NCI-H2171 treated with DMSO at 0.1 percent for 48 hours (cell line): ENCODE results near the gene KTN1.

Experiments
- DNase-seq: peaks from one replicate; lab custom pipeline; 2025; lab: John Stamatoyannopoulos, UW

KTN1 gene

DNA sequence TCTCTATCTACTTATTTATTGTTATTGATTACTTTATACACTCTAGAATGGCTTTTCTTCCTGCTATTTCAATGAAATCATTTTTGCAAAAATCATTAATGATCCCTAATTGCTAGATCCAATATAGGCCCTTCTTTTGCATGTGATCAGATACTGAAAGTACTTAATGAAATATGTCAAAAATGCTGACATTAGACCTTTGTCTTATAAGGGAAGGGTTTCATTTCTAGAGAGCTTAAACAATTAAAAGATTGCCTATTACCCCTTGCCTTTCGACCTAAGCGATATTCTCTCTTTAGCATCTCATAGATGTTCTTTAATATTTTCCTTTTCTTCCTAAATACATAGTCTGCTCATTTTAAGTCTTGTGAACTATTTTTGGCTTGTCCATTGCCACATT lies 101.1 kb downstream of the KTN1 start:
- no peak for DNase-seq

DNA sequence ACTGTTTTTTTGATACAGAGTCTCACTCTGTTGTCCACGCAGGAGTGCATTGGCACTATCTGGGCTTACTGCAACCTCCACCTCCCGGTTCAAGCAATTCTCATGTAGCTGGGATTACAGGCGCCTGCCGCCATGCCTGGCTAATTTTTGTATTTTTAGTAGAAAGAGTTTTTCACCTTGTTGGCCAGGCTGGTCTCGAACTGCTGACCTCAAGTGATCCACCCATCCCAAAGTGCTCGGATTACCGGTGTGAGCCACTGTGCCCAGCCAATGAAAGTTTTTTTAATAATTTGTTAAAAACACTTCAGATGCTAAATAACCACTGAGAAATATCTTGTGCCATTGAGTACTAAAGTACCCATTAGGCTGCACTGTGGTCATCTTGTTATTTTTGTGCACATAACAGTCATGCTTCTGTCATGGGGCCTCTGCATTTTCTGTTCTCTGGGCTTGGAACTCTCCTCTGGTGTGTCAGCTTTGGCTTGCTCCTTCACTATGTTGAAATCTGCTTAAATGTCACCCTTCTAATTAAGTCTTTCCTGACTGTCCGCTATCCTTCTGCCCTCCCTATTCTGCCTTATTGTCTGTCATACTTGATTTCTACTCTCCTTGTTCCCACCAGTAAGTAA lies 105.1 kb downstream of the KTN1 start:
- no peak for DNase-seq

DNA sequence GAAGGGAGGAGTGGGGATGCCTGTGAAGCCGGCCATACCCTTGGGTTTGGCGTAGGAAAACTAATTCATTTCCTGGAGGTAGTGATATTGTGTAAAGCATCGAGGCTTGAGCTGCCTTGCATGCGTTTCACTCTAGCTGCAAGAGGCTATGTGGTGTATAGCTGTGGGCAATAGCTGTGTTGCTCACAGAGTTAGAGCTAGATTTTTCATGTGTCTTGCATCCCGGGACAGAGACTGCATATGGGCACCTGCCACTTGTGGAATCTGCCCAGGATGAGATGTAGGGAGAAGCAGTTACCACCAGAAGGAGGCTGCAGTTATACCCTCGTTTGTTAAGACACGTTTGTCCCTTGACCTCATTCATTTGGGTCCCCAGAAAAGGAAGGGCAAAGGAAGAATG lies 106.7 kb downstream of the KTN1 start:
- no peak for DNase-seq

DNA sequence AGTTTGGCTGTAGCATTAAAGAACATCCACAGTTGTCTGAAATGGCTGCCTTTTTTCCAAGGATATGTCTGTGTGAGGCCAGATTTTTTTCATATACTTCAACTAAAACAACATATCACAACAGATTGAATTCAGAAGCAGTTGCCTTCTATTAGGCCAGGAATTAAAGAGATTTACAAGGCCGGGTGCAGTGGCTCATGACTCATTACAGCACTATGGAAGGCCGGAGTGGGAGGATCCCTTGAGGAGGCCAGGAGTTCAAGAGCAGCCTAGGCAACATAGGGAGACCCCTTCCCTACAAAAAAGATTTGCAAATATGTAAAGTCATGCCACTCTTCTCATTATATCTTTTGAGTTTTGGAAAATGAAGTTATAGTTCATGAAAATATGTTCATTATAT lies 108.6 kb downstream of the KTN1 start:
- no peak for DNase-seq

DNA sequence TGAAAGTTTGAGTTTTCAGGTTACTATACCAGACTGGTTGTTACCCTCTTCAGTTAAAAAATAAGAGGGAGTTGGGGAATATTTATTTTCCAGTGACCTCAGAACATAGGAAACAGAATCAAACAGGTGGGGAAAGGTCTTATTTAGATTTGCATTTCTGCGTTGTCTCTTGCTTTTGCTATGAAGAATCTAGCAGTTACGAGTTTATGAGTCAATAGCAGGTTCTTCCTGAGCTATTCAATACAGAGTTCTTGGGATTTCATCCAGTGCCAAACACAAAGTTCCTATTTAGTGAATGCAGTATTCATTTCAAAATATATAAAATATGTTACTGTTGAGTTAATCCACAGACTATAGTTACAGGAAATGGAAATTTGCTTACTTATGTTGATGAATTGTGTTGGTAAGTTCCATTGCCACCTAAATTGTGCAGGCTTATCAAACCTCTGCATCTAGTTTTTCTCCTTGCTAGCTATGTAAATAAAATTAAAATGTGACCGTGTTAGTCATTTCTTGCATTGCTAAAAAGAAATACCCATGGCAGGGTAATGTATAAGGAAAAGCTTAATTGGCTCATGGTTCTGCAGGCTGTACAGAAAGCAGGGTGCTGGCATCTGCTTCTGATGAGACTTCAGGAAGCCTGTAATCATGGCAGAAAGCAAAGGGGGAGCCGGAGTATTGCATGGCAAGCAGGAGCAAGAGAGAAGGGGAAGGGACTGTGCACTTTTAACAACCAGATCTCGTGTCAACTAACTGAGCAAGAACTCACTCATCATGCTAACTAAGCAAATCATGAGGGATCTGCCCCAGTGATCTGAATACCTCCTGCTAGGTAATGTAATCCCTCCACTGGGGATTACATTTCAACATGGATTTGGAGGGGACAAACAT lies 110.2 kb downstream of the KTN1 start:
- peak; percentile 78 for DNase-seq

DNA sequence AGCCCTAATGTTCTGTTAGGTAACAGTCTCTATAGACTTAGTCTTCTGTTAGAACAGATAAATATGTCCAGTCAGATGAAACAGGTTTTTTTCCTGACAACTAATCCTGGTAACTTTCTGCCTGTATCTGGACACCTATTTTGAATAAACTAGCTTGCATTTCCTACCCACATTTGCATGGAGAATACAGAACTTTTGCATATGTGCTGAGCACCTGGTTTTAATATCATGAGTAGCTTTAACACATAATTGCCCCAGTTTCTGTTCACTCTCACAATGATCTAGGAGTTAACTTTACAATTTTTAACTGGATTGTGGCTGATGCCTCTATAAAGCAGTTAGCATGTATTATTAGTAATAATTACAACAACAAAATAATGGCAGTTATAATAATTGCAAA lies 111.7 kb downstream of the KTN1 start:
- DNase-seq: no peak

- no peak for DNase-seq
These were observed 113.9 kb downstream of the KTN1 start for GRCh38 chr14:55693904-55694303.

DNA sequence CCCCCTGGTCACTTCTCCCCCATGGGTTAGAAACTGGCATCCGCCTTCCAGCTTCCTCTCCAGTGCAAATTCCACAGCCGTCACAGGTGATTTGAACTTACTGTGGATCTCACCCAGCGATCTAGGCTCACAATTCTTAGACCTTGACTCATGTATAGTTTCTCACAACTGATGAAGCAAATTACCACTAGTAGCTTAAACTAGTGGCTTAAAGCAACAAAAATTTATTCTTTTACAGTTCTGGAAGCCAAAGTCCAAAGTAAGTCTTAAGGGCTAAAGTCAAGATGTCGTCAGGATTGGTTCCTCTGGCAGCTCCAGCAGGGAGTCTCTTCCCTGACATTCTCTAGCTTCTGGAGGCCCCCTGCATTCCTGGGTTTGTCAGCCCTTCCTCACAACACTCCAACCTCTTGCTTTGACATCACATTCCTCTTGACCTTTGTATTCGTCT lies 117.4 kb downstream of the KTN1 start:
- DNase-seq: no peak

DNA sequence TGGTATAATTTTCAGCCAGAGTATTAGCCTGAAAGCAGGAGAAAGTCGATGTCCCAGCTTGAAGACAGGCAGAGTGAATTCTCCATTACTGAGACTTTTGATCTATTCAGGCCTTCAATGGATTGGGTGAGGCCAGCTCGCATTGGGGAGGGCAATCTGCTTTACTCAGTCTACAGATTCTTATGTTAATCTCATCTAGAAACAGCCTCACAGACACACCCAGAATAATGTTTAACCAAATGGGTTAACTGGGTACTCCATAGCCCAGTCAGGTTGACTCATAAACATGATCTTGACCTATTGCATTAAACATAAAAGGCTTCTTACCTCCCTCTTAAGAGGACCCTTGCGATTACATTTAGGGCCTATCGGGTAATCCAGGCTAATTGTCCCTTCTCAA lies 118.0 kb downstream of the KTN1 start:
- no peak for DNase-seq

DNA sequence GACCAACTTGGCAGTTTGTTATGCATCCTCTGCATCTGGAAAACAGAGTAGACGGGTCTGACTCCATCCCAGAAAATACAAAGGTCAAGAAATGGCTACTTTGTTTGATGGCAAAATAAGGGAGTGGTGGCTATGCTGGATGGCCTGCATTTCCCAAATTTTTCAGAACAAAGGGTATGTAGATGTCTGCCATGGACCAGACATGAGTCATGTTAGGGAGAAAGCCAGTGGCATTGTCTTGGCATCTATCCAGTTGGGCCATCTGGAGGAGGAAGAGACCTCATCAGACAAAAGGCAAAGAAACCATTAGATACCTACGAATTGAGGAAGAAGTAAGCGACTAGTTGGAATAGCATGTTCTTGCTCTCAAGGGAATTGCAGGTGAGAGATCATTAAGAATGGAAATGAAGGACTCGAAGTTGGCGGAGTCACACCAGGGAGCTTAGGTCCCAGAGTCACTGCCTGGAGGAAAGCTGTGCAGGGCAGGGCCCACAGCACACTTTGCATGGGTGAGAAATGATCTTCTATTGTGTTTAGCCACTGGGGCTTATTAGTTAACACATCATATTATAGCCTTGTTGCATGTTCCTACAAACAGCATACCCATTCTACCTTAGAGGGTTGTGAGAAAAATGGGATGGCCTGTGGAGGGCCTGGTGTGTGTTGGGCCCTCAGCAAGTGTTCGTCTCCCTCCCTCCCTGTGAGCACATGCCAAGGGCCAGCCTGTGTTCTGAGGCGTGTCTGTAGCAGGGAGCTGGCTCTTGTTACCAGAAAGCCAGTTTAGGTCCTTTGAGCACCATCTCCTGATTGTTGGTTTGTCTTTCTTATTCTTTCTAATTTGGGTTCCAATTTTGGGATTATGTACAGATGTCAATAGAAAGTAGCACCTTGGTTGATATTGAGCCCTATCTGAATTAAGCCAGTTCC lies 119.4 kb downstream of the KTN1 start:
- peak; percentile 49 for DNase-seq

GRCh38 chr14:55701638-55702037 lies 121.6 kb downstream of the KTN1 start:
- DNase-seq: no peak

- DNase-seq: no peak
These were observed 122.5 kb downstream of the KTN1 start for GRCh38 chr14:55702511-55702910.

DNA sequence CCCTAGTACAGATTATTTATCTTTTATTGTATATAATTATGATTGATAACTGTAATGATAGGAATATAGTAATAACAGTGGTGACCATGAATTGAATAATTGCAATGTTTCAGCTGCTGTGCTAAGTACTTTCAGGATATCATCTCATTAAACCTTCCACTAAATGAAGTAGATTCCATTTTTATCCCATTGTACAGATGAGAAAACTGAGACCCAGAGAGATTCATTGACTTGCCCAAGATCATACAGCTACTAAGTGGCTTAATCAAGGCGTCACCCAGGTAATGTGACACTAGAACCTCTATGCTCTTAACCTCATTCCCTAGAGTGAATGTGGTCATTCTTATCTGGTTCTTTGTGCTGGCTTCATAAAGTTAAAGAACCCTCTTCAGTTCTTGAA lies 124.6 kb downstream of the KTN1 start:
- no peak for DNase-seq

- peak; percentile 29 for DNase-seq
These were observed 125.8 kb downstream of the KTN1 start for GRCh38 chr14:55705651-55706364.

DNA sequence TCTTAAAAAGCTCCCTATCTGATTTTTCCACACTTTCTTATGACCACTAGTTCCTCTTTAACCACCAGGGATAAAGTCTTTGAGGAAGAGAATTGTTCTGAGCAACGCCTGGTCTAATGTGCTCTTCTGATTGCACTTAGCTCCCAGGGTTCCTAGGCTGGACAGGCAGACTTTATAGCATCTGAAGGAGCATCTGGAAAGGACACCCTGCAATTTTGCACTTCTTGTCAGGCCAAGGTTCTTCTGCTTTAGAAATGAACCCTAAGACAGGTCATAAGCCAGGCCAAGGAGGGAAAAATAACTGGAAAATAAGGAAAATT lies 126.3 kb downstream of the KTN1 start:
- DNase-seq: no peak

GRCh38 chr14:55706893-55707292 lies 126.9 kb downstream of the KTN1 start:
- no peak for DNase-seq

DNA sequence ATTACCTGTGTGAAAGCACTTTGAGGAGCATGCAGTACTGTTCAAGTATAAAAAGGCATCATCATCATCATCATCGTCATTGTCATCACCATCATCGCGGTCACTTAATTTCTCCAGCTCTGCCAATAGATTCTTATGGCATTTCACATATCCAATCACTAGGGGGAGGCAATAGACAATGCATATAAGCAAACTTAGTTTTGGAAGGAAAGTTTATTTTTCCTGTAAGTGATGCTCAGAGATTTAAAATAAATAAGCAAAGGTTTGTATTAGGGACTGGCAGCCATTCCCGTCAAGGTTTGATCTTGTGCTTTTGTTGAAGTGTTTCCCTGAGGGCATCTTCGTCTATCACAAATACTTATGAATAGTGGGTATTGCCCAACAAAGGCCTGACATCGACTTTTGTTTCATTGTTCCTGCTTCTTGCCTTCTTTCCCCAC lies 127.4 kb downstream of the KTN1 start:
- DNase-seq: peak; percentile 58

- DNase-seq: no peak
These were observed 130.6 kb downstream of the KTN1 start for GRCh38 chr14:55710506-55711041.

DNA sequence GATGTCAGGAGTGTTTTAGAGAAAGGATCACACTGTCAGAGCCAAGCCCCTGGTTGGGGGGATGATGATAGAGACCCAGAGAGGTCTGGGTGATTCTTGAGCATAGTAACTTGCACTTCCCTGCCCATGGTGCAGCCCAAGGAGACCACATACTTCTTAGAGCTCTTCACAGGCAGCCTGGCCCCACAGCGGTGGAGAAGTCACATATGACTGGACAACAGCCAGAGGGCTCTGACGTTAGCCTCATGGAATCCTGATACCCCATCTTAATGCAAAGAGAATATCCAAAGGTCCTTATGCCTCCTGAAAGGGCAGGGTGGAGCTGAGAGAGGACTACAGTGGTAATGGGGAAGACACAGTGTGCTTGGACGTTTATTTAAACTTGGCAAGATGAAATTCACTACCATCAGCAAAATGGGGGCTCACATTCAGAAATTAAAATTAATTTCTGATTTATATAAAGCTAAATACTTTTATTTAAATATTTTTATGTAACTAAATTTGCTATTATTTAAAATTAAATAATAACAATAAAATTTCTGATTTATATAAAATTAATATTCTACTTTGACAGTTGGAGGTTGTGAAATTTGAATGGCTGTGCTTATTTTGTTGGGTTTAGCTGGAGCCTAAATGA lies 131.3 kb downstream of the KTN1 start:
- no peak for DNase-seq

DNA sequence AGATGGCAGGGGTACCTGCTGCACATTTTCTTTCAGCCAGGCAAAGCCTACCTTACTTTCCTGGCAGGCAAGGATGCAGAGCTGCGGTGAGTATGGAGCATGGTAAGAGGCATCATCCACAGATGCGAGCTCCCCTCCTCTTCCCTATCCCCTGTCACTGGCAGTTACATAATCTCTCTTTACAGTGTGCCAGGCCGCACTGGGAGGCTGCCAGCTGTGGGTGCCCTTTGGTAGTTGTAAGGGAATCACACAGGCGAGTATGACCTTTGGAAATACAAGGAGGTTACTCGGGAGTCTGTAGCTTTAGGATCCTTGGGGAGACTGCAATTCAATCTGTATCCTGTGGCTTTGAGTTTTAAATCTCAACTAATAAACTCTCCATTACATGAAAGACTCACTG lies 132.5 kb downstream of the KTN1 start:
- DNase-seq: no peak

GRCh38 chr14:55713486-55713885 lies 133.5 kb downstream of the KTN1 start:
- no peak for DNase-seq
